ENCODE measurements around the gene SLC12A4. TPM values are rescaled to one million over a fixed set of nuclear protein-coding genes. Genes with fewer than 3 reads are reported as not detected.

SLC12A4 gene
- total and polyA plus RNA-seq, 2 experiments from 2014 or later = 19.9 to 53.0 TPM

DNA sequence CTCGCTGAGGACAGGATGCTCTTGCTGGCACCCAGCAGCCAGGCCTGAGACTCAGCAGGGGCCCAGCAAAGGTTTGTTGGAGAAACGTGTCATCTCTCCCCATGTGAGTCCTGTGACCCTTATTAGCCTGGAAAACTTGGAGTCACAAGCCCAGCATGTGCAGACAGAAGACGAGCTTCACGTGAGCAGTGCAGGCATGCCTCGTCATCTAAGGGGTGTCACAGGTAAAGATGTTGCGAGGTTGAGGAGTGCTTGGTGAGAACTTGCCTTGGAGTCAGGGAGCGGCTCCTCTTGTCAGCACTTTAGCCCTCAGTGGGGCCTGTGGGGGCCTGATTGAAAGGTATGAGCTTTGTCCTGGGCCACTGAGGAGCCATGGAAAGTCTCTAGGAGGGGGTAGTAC lies 34.6 kb downstream of the SLC12A4 start:
- no peak overlapping the region for H3K27ac Mint-ChIP-seq
- H3K9me2 ChIP-seq (ENCODE audit: insufficient read depth) = no peaks in the 10 kb centered on the region
- ATAC-seq = no peak

More for the DNA sequence above, 34.6 kb downstream of the SLC12A4 start:
- H3K4me3 ChIP-seq = no peak overlapping the region; the same call in 1 of the 2 replicates
- no peak for TF ChIP-seq JUNB (IDR thresholded peaks at IDR 0.05; ENCODE audit: unreplicated experiment)
- no peak for TF ChIP-seq NANOG (IDR thresholded peaks at IDR 0.05; ENCODE audit: borderline replicate concordance)
- no peak for TF ChIP-seq EZH2phosphoT487 (IDR thresholded peaks at IDR 0.05; ENCODE audit: unreplicated experiment)
- no peak for TF ChIP-seq EZH2 (IDR thresholded peaks at IDR 0.05; ENCODE audit: low read depth, unreplicated experiment)
- TF ChIP-seq ZNF331 (CRISPR knock-in tag; IDR thresholded peaks at IDR 0.05; ENCODE audit: low read depth) = no peak
- no peak for TF ChIP-seq CREB1 (CRISPR knock-in tag; IDR thresholded peaks at IDR 0.05; ENCODE audit: low read depth)
- TF ChIP-seq, protein P1, sequence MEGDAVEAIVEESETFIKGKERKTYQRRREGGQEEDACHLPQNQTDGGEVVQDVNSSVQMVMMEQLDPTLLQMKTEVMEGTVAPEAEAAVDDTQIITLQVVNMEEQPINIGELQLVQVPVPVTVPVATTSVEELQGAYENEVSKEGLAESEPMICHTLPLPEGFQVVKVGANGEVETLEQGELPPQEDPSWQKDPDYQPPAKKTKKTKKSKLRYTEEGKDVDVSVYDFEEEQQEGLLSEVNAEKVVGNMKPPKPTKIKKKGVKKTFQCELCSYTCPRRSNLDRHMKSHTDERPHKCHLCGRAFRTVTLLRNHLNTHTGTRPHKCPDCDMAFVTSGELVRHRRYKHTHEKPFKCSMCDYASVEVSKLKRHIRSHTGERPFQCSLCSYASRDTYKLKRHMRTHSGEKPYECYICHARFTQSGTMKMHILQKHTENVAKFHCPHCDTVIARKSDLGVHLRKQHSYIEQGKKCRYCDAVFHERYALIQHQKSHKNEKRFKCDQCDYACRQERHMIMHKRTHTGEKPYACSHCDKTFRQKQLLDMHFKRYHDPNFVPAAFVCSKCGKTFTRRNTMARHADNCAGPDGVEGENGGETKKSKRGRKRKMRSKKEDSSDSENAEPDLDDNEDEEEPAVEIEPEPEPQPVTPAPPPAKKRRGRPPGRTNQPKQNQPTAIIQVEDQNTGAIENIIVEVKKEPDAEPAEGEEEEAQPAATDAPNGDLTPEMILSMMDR (conservative IDR thresholded peaks at IDR 0.05; ENCODE audit: low read depth in 2 of 2) = no peak
- TF ChIP-seq, protein P2, sequence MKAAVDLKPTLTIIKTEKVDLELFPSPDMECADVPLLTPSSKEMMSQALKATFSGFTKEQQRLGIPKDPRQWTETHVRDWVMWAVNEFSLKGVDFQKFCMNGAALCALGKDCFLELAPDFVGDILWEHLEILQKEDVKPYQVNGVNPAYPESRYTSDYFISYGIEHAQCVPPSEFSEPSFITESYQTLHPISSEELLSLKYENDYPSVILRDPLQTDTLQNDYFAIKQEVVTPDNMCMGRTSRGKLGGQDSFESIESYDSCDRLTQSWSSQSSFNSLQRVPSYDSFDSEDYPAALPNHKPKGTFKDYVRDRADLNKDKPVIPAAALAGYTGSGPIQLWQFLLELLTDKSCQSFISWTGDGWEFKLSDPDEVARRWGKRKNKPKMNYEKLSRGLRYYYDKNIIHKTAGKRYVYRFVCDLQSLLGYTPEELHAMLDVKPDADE (IDR thresholded peaks at IDR 0.05) = no peak
- TF ChIP-seq POLR2AphosphoS5 (IDR thresholded peaks at IDR 0.05; ENCODE audit: low read depth) = no peak
- TF ChIP-seq, protein P3, sequence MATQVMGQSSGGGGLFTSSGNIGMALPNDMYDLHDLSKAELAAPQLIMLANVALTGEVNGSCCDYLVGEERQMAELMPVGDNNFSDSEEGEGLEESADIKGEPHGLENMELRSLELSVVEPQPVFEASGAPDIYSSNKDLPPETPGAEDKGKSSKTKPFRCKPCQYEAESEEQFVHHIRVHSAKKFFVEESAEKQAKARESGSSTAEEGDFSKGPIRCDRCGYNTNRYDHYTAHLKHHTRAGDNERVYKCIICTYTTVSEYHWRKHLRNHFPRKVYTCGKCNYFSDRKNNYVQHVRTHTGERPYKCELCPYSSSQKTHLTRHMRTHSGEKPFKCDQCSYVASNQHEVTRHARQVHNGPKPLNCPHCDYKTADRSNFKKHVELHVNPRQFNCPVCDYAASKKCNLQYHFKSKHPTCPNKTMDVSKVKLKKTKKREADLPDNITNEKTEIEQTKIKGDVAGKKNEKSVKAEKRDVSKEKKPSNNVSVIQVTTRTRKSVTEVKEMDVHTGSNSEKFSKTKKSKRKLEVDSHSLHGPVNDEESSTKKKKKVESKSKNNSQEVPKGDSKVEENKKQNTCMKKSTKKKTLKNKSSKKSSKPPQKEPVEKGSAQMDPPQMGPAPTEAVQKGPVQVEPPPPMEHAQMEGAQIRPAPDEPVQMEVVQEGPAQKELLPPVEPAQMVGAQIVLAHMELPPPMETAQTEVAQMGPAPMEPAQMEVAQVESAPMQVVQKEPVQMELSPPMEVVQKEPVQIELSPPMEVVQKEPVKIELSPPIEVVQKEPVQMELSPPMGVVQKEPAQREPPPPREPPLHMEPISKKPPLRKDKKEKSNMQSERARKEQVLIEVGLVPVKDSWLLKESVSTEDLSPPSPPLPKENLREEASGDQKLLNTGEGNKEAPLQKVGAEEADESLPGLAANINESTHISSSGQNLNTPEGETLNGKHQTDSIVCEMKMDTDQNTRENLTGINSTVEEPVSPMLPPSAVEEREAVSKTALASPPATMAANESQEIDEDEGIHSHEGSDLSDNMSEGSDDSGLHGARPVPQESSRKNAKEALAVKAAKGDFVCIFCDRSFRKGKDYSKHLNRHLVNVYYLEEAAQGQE (IDR thresholded peaks at IDR 0.05; ENCODE audit: unreplicated experiment) = no peak
- TF ChIP-seq, protein P4, sequence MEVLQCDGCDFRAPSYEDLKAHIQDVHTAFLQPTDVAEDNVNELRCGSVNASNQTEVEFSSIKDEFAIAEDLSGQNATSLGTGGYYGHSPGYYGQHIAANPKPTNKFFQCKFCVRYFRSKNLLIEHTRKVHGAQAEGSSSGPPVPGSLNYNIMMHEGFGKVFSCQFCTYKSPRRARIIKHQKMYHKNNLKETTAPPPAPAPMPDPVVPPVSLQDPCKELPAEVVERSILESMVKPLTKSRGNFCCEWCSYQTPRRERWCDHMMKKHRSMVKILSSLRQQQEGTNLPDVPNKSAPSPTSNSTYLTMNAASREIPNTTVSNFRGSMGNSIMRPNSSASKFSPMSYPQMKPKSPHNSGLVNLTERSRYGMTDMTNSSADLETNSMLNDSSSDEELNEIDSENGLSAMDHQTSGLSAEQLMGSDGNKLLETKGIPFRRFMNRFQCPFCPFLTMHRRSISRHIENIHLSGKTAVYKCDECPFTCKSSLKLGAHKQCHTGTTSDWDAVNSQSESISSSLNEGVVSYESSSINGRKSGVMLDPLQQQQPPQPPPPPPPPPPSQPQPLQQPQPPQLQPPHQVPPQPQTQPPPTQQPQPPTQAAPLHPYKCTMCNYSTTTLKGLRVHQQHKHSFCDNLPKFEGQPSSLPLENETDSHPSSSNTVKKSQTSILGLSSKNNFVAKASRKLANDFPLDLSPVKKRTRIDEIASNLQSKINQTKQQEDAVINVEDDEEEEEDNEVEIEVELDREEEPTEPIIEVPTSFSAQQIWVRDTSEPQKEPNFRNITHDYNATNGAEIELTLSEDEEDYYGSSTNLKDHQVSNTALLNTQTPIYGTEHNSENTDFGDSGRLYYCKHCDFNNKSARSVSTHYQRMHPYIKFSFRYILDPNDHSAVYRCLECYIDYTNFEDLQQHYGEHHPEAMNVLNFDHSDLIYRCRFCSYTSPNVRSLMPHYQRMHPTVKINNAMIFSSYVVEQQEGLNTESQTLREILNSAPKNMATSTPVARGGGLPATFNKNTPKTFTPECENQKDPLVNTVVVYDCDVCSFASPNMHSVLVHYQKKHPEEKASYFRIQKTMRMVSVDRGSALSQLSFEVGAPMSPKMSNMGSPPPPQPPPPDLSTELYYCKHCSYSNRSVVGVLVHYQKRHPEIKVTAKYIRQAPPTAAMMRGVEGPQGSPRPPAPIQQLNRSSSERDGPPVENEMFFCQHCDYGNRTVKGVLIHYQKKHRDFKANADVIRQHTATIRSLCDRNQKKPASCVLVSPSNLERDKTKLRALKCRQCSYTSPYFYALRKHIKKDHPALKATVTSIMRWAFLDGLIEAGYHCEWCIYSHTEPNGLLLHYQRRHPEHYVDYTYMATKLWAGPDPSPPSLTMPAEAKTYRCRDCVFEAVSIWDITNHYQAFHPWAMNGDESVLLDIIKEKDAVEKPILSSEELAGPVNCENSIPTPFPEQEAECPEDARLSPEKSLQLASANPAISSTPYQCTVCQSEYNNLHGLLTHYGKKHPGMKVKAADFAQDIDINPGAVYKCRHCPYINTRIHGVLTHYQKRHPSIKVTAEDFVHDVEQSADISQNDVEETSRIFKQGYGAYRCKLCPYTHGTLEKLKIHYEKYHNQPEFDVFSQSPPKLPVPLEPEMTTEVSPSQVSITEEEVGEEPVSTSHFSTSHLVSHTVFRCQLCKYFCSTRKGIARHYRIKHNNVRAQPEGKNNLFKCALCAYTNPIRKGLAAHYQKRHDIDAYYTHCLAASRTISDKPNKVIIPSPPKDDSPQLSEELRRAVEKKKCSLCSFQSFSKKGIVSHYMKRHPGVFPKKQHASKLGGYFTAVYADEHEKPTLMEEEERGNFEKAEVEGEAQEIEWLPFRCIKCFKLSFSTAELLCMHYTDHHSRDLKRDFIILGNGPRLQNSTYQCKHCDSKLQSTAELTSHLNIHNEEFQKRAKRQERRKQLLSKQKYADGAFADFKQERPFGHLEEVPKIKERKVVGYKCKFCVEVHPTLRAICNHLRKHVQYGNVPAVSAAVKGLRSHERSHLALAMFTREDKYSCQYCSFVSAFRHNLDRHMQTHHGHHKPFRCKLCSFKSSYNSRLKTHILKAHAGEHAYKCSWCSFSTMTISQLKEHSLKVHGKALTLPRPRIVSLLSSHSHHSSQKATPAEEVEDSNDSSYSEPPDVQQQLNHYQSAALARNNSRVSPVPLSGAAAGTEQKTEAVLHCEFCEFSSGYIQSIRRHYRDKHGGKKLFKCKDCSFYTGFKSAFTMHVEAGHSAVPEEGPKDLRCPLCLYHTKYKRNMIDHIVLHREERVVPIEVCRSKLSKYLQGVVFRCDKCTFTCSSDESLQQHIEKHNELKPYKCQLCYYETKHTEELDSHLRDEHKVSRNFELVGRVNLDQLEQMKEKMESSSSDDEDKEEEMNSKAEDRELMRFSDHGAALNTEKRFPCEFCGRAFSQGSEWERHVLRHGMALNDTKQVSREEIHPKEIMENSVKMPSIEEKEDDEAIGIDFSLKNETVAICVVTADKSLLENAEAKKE (CRISPR knock-in tag; IDR thresholded peaks at IDR 0.05) = no peak
- no peak for TF ChIP-seq STAT1 (IDR thresholded peaks at IDR 0.05; ENCODE audit: unreplicated experiment)
- no peak for TF ChIP-seq ZNF114 (CRISPR knock-in tag; IDR thresholded peaks at IDR 0.05)
- Mint-ChIP-seq H3K4me1 (peaks cover 21% of the 10 kb centered on the region), H3K9me3 (0 out of 3 replicates have a peak, but pooled peaks cover 3% of the 10 kb centered on the region), H3K4me3 (peak overlapping the region; percentile 100; the same call in 2 of the 3 replicates), H3K27me3 (ENCODE audit: insufficient read depth, low read depth, poor library complexity) (peaks cover 38% of the 10 kb centered on the region), H3K36me3 (ENCODE audit: low read depth) (peaks cover 20% of the 10 kb centered on the region; the same call in 2 of the 3 replicates)
- peaks cover 5% of the 10 kb centered on the region; the same call in 1 of the 2 replicates for H3K79me2 ChIP-seq (replicated peaks; ENCODE audit: insufficient read depth)
- peaks cover 10% of the 10 kb centered on the region; the same call in 1 of the 2 replicates for H3K4me1 ChIP-seq (ENCODE audit: insufficient read depth)
- peaks cover 3% of the 10 kb centered on the region for H4K20me1 ChIP-seq (replicated peaks; ENCODE audit: insufficient read depth)
- H3K27me3 ChIP-seq (ENCODE audit: insufficient read depth) = no peaks in the 10 kb centered on the region
- H2AFZ ChIP-seq = no peak overlapping the region
- no peak overlapping the region; the same call in 1 of the 2 replicates for H3K4me2 ChIP-seq
- no peaks in the 10 kb centered on the region for H3K36me3 ChIP-seq (ENCODE audit: insufficient read depth)
- H3K27ac ChIP-seq (ENCODE audit: low read depth) = no peak overlapping the region
- H3F3A ChIP-seq (replicated peaks; ENCODE audit: low read depth) = peaks cover 7% of the 10 kb centered on the region; the same call in 1 of the 2 replicates
- DNase-seq (ENCODE audit: low spot score) = no peak
